HEK293T (cell line): ENCODE measurements around the gene CHAT.

Source experiments
- CTCF ChIA-PET: fragments of 350-600 bp; formaldehyde crosslinking; extraction: SDS; loops from one replicate; lab custom pipeline; 2021; ENCODE audit warnings: antibody characterized with exemption, inconsistent platforms; lab: Yijun Ruan, JAX
- POLR2A ChIA-PET: fragments of 350-600 bp; formaldehyde crosslinking; extraction: SDS; loops from one replicate; lab custom pipeline; 2020; ENCODE audit warnings: antibody characterized with exemption, inconsistent platforms; lab: Yijun Ruan, JAX
- DNase-seq: peaks from one replicate; pipeline ENCODE4 v3.0.0; 2012; ENCODE audit warnings: mixed read lengths; ENCODE audit errors: extremely low spot score
- ARNT ChIP-seq: fragments of 450-650 bp; IDR thresholded peaks from 2 replicates; pipeline ENCODE4 v1.6.1; 2017; ENCODE audit warnings: mild to moderate bottlenecking
- BHLHE40 ChIP-seq: fragments of 450-650 bp; IDR thresholded peaks from 2 replicates; pipeline ENCODE4 v1.6.1; 2016; ENCODE audit warnings: mild to moderate bottlenecking, moderate library complexity, borderline replicate concordance
- CTBP1 ChIP-seq: fragments of 450-650 bp; IDR thresholded peaks from 2 replicates; pipeline ENCODE4 v1.6.1; 2016; ENCODE audit warnings: borderline replicate concordance
- ELF4 ChIP-seq: fragments of 450-650 bp; IDR thresholded peaks from 2 replicates; pipeline ENCODE4 v1.6.1; 2017; ENCODE audit warnings: antibody characterized with exemption
- FOXA1 ChIP-seq: fragments of 450-650 bp; IDR thresholded peaks from 2 replicates; pipeline ENCODE4 v1.6.1; 2016; ENCODE audit warnings: mild to moderate bottlenecking
- FOXK2 ChIP-seq: fragments of 450-650 bp; IDR thresholded peaks from 2 replicates; pipeline ENCODE4 v1.6.1; 2016; ENCODE audit warnings: mild to moderate bottlenecking
- FOXM1 ChIP-seq: fragments of 450-650 bp; IDR thresholded peaks from 2 replicates; pipeline ENCODE4 v1.6.1; 2017; ENCODE audit warnings: mild to moderate bottlenecking, borderline replicate concordance
- HDGF ChIP-seq: fragments of 450-650 bp; IDR thresholded peaks from 2 replicates; pipeline ENCODE4 v1.6.1; 2017; ENCODE audit warnings: antibody characterized with exemption, borderline replicate concordance
- L3MBTL2 ChIP-seq: fragments of 450-650 bp; conservative IDR thresholded peaks from 2 replicates; pipeline ENCODE4 v1.6.1; 2016; ENCODE audit warnings: mild to moderate bottlenecking
- LEF1 ChIP-seq: fragments of 450-650 bp; IDR thresholded peaks from 2 replicates; pipeline ENCODE4 v1.6.1; 2017; ENCODE audit warnings: mild to moderate bottlenecking, borderline replicate concordance
- NFRKB ChIP-seq: fragments of 450-650 bp; IDR thresholded peaks from 2 replicates; pipeline ENCODE4 v1.6.1; 2016; ENCODE audit warnings: mild to moderate bottlenecking, moderate library complexity
- PKNOX1 ChIP-seq: fragments of 450-650 bp; IDR thresholded peaks from 2 replicates; pipeline ENCODE4 v1.6.1; 2016
- SP1 ChIP-seq: fragments of 450-650 bp; IDR thresholded peaks from 2 replicates; pipeline ENCODE4 v1.6.1; 2017
- SUZ12 ChIP-seq: fragments of 450-650 bp; IDR thresholded peaks from 2 replicates; pipeline ENCODE4 v1.6.1; 2016; ENCODE audit warnings: mild to moderate bottlenecking
- TARDBP ChIP-seq: fragments of 450-650 bp; IDR thresholded peaks from 2 replicates; pipeline ENCODE4 v1.6.1; 2016
- ZNF384 ChIP-seq: fragments of 450-650 bp; IDR thresholded peaks from 2 replicates; pipeline ENCODE4 v1.6.1; 2016

Gene CHAT

GRCh38 chr10:49599546-49599945, 14.3 kb upstream of the CHAT start:
- no peak for DNase-seq
- TF ChIP-seq ARNT (no peak), BHLHE40 (no peak)
- ChIA-PET CTCF (no interaction called here), POLR2A (no interaction called here)

GRCh38 chr10:49600046-49600445, 13.8 kb upstream of the CHAT start:
- POLR2A ChIA-PET = no interaction called here
- TF ChIP-seq BHLHE40 = no peak
- no peak for TF ChIP-seq ZNF384
- TF ChIP-seq SP1 = no peak
- no peak for TF ChIP-seq CTBP1
- TF ChIP-seq L3MBTL2 = no peak
- no peak for TF ChIP-seq HDGF
- CTCF ChIA-PET = no interaction called here

GRCh38 chr10:49600781-49601400, 12.9 kb upstream of the CHAT start:
- DNase-seq = no peak
- POLR2A ChIA-PET = no interaction called here
- CTCF ChIA-PET = no interaction called here
- TF ChIP-seq SUZ12 (no peak), ZNF384 (no peak), CTBP1 (no peak), ELF4 (no peak), LEF1 (no peak), BHLHE40 (no peak), FOXA1 (no peak), ARNT (no peak)

More at GRCh38 chr10:49600046-49600445, 13.8 kb upstream of the CHAT start:
- no peak for DNase-seq

- CTCF ChIA-PET = no interaction called here
- DNase-seq = no peak
- POLR2A ChIA-PET = no interaction called here
- TF ChIP-seq ARNT (no peak), L3MBTL2 (no peak), ZNF384 (no peak), CTBP1 (no peak), ELF4 (no peak), FOXA1 (no peak), LEF1 (no peak), SUZ12 (no peak), HDGF (no peak), FOXK2 (no peak), FOXM1 (no peak), BHLHE40 (no peak), PKNOX1 (no peak), TARDBP (no peak), SP1 (no peak), NFRKB (no peak)
Measured at GRCh38 chr10:49601857-49602256, 12.0 kb upstream of the CHAT start.

GRCh38 chr10:49602380-49603023, 11.3 kb upstream of the CHAT start:
- no peak for DNase-seq
- TF ChIP-seq SUZ12 = no peak
- TF ChIP-seq FOXK2 = no peak
- no peak for TF ChIP-seq CTBP1
- TF ChIP-seq LEF1 = no peak
- TF ChIP-seq BHLHE40 = no peak
- no peak for TF ChIP-seq NFRKB
- no peak for TF ChIP-seq FOXM1
- no peak for TF ChIP-seq ZNF384
- no peak for TF ChIP-seq L3MBTL2
- TF ChIP-seq HDGF = no peak
- no peak for TF ChIP-seq TARDBP
- no peak for TF ChIP-seq SP1
- TF ChIP-seq PKNOX1 = no peak
- no peak for TF ChIP-seq FOXA1
- TF ChIP-seq ELF4 = no peak
- TF ChIP-seq ARNT = no peak
- ChIA-PET POLR2A (no interaction called here), CTCF (no interaction called here)

- CTCF ChIA-PET = interaction anchor here (1.0 kb wide), 1 partner anchor 12 kb away, joined by 3 read pairs; no protein-coding TSS in a partner anchor
- POLR2A ChIA-PET = no interaction called here
- DNase-seq = no peak
- no peak for TF ChIP-seq SP1
- no peak for TF ChIP-seq L3MBTL2
- no peak for TF ChIP-seq TARDBP
- no peak for TF ChIP-seq ELF4
- no peak for TF ChIP-seq PKNOX1
- TF ChIP-seq SUZ12 = no peak
- TF ChIP-seq CTBP1 = no peak
- no peak for TF ChIP-seq HDGF
- no peak for TF ChIP-seq ARNT
- no peak for TF ChIP-seq BHLHE40
- TF ChIP-seq FOXK2 = no peak
- TF ChIP-seq LEF1 = no peak
- TF ChIP-seq NFRKB = no peak
Measured at GRCh38 chr10:49605216-49605938, 8.5 kb upstream of the CHAT start.
